ENCODE measurements around the gene SOX2. TPM values are rescaled to one million over a fixed set of nuclear protein-coding genes. Genes with fewer than 3 reads are reported as not detected.
A peak's percentile ranks its signal among the peaks of the same experiment; 100 is the strongest.

The SOX2 gene
- total RNA-seq, 2 donors from 2014 or later = 0.25 to 0.35 TPM

- Histone ChIP-seq H3K27me3 (peaks cover 87% of the 10 kb centered on the region), H3K27ac (no peak overlapping the region), H3K4me1 (peaks cover 3% of the 10 kb centered on the region), H3K9ac (ENCODE audit: low read depth in 2 of 2, low read length in 2 of 2) (peak overlapping the region in 1 of 2 donors; percentile 19), H3K36me3 (no peaks in the 10 kb centered on the region), H3K4me3 (peak overlapping the region; percentile 11), H3K9me3 (no peaks in the 10 kb centered on the region)
- no peak for TF ChIP-seq CTCF (IDR thresholded peaks at IDR 0.05)
- intact Hi-C loops (cut with DNase I) = no loop called here
- no peak for DNase-seq
Observed at GRCh38 chr3:181726351-181727330, 14.9 kb downstream of the SOX2 start.

GRCh38 chr3:181727341-181728032 lies 15.8 kb downstream of the SOX2 start:
- Histone ChIP-seq H3K27ac (no peak overlapping the region), H3K4me1 (peaks cover 3% of the 10 kb centered on the region), H3K9ac (ENCODE audit: low read depth in 2 of 2, low read length in 2 of 2) (no peak overlapping the region), H3K4me3 (peak overlapping the region; percentile 11), H3K36me3 (no peaks in the 10 kb centered on the region), H3K9me3 (no peaks in the 10 kb centered on the region), H3K27me3 (peaks cover 80% of the 10 kb centered on the region)
- TF ChIP-seq CTCF (IDR thresholded peaks at IDR 0.05) = no peak
- intact Hi-C loops (cut with DNase I) = no loop called here
- DNase-seq = no peak

- no peak overlapping the region for H3K27ac ChIP-seq
- TF ChIP-seq CTCF (IDR thresholded peaks at IDR 0.05) = no peak
- intact Hi-C loops (cut with DNase I) = no loop called here
- H3K36me3 ChIP-seq = no peaks in the 10 kb centered on the region
- peaks cover 3% of the 10 kb centered on the region for H3K4me1 ChIP-seq
- H3K4me3 ChIP-seq = no peak overlapping the region
- H3K9me3 ChIP-seq = no peaks in the 10 kb centered on the region
- DNase-seq = no peak
- H3K27me3 ChIP-seq = peaks cover 67% of the 10 kb centered on the region
- no peak overlapping the region for H3K9ac ChIP-seq (ENCODE audit: low read depth in 2 of 2, low read length in 2 of 2)
Observed at GRCh38 chr3:181728470-181729340, 17.0 kb downstream of the SOX2 start.

GRCh38 chr3:181729341-181729869 lies 17.7 kb downstream of the SOX2 start:
- TF ChIP-seq CTCF (IDR thresholded peaks at IDR 0.05) = no peak
- no peak for DNase-seq
- Histone ChIP-seq H3K4me1 (peaks cover 3% of the 10 kb centered on the region), H3K27me3 (peaks cover 60% of the 10 kb centered on the region), H3K36me3 (no peaks in the 10 kb centered on the region), H3K27ac (no peak overlapping the region), H3K4me3 (no peak overlapping the region), H3K9me3 (no peaks in the 10 kb centered on the region), H3K9ac (ENCODE audit: low read depth in 2 of 2, low read length in 2 of 2) (no peak overlapping the region)
- intact Hi-C loops (cut with DNase I) = no loop called here

GRCh38 chr3:181730316-181730715 lies 18.6 kb downstream of the SOX2 start:
- DNase-seq = no peak
- intact Hi-C loops (cut with DNase I) = no loop called here
- peaks cover 3% of the 10 kb centered on the region for H3K4me1 ChIP-seq
- H3K27me3 ChIP-seq = peaks cover 52% of the 10 kb centered on the region
- no peak for TF ChIP-seq CTCF (IDR thresholded peaks at IDR 0.05)
- no peaks in the 10 kb centered on the region for H3K36me3 ChIP-seq
- H3K9ac ChIP-seq (ENCODE audit: low read depth in 2 of 2, low read length in 2 of 2) = no peak overlapping the region
- H3K4me3 ChIP-seq = no peak overlapping the region
- H3K27ac ChIP-seq = no peak overlapping the region
- H3K9me3 ChIP-seq = no peaks in the 10 kb centered on the region
